HG03159 (cell line): ENCODE measurements around the gene MT1H.
A peak's percentile ranks its signal among the peaks of the same experiment; 100 is the strongest.
"Not testable (repeated sequence)": the region's sequence is repeated elsewhere in the genome, so short reads cannot be mapped to it uniquely, and the experiment has no call there.

ENCODE experiments used
- ATAC-seq: cut with Tn5 transposase; IDR thresholded peaks from one replicate; pipeline ENCODE4 v1.9.1; 2021; ENCODE audit warnings: mild to moderate bottlenecking, moderate library complexity; ENCODE audit not compliant: unreplicated experiment

The MT1H gene

DNA sequence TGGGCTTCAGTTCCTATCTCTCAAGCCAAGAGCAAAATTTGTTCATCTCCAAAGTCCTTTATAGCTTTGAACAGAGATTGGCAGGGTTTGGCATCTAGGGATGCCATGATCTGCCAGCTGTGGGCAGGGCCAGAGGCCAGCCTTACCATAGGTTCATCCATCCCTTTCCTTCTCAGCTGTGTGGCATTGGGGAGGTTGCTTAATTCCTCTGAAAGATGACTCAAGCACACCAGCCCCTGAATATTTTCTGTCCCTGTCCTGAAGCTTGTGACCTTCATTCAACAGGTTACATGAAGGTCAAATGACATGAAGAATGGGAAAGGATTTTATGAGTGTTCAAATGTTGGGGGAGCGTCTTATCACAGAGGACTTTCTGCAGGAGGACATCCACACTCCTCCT is 5.1 kb upstream of the MT1H start:
- no peak for ATAC-seq

GRCh38 chr16:56665286-56666261 is 4.0 kb upstream of the MT1H start:
- not testable (repeated sequence) for ATAC-seq

DNA sequence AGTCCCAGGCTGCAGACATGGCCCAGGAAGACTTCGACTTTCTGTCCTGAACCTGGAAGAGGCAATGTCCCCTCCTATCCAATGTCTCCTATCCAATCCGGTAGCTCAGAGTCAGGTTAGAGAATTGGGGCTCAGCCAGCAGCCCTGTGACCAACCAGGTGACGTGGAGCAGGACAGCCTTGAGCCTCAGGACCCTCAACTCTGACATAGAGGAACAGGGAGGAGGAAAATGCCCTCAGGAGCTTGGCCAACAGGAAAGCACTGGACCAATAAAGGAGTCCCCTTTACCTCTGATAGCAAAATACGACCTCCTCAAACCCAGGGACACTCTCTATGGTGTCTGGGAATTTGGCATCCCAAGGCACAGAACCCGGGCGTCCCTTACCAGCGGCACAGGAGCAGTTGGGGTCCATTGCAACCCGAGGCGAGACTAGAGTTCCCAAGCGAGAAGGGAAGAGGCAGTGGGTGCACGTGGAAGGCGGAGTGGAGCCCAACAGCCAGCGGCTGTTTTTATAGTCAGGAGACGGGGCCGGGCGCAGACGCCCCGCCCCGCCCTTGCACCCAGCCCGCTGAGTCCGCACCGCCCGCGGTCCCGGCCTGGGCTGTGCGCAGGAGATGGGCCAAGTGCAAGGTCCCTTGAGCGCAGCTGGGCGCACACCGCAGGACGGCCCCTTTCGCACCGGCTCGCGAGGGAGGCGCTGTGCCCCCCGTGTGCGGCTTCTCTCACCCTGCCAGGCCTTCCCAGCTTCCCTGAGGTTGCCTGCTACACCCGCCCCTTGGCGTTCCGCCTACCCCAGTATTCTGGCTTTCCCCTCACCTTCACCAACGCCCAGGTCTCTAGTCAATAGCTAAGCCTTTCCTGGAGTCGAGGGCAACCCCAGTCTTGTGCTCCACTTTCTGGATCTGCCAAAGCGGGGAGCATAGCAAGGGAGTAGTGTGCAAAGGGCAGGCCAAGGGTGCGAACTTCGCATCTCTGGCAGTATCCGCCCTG is 1.7 kb upstream of the MT1H start, which contains the start of gene MT1G:
Gene MT1G (minus strand): TSS at position 485 of the 991 bp plus-strand sequence. CDS start 72 bp downstream, at position 413.
- no peak for ATAC-seq

- no peak for ATAC-seq
These were observed 416 bp downstream of the MT1H start for GRCh38 chr16:56669840-56670619.

DNA sequence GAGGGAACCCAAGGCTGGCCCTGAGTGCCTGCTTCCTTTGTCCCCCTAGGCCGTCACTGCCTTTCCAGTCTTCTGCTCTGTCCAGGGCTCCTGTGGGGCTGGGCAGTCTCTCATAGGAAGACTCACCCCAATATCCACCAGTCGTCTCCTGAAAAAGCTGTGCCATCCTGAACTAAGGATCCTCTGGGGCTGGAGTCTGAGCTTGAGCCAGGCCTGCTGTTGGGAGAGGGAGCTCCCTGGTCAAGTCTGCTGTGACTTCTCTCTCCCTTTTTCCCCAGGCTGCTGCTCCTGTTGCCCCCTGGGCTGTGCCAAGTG is 963 bp downstream of the MT1H start:
- no peak for ATAC-seq

- ATAC-seq, result not testable (repeated sequence)
These were observed 2.1 kb downstream of the MT1H start for GRCh38 chr16:56671691-56672090.

DNA sequence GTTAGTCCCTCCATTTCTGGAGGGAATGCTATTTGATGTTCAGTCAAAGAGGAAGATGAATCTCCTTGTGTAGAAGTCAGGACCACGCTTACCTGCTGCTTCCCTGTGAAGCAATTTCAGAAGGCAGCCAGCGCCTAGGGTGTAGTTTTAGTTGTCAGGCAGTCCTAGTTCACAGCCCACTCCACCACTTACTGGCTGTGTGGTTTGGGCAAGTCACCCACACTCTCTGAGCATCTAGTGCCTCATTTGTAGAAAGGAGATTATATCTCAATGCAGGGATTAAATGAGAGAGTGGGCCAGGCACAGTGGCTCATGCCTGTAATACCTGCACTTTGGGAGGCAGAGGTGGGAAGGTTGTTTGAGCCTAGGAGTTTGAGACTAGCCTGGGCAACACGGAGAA is 2.6 kb downstream of the MT1H start:
- not testable (repeated sequence) for ATAC-seq

- ATAC-seq, result no peak
These were observed 3.3 kb downstream of the MT1H start for GRCh38 chr16:56672761-56673536.

- ATAC-seq, result no peak
These were observed 4.3 kb downstream of the MT1H start for GRCh38 chr16:56673921-56674320.

DNA sequence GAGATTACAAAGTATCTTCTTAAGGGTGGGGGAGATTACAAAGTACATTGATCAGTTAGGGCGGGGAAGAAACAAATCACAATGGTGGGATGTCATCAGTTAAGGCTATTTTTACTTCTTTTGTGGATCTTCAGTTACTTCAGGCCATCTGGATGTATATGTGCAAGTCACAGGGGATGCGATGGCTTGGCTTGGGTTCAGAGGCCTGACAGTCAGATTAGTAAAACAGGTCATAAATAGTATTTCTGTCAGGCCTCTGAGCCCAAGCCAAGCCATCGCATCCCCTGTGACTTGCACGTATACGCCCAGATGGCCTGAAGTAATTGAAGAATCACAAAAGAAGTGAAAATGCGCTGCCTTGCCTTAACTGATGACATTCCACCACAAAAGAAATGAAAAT is 5.0 kb downstream of the MT1H start:
- ATAC-seq, result not testable (repeated sequence)

DNA sequence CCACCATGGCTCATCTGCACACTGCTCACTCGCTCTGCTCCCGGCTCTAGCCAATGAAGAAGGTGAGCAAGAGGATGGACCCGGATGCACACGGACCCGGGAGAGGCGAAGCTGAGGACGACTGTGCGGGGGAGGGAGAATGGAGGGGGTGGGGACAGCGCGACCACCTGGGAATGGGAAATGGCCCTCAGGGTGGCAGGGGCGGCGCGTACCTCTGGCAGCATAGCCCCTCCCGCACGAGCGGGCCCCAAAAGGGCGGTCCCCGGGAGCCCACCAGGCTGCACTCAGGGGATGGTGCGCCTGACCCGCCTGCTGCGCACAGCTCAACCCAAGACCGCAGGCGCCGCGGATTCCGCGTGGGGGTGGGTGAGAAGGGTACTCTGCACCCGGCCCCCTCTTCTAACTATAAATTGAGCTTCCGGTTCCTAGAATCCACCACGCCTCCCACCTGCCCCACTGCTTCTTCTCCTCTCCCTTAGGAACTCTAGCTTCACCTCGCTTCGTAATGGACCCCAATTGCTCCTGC is 6.1 kb downstream of the MT1H start:
- ATAC-seq, result no peak

GRCh38 chr16:56677474-56677873 is 7.9 kb downstream of the MT1H start:
- no peak for ATAC-seq

DNA sequence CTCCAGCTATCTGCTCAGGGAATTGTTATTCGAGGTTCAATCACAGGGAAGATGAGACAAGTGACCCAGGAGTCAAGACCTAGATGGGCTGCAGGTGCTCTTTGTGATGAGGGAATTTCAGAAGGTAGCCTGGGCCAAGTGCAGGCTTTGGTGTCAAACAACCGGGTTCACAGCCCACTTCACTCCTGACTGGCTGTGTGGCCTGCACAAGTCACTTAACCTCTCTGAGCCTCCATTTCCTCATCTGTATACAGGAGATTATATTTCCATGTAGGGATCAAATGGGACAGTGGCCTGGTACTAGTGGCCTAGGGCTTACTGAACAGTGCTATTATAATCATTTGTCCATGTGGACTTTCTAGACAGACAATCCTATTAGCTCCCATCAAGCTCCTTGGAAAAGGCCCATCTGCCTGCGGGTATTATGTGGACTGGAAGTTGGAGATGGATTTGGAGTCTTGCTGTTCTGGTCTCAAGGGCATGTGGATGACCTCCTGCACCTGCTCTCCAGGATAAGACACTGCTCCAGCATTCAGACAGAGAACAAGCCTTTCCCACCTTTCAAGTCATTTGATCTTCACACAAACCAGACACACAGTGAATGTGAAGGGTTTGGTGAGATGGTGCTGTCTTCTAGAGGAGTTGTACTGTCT is 9.6 kb downstream of the MT1H start:
- ATAC-seq, result no peak

DNA sequence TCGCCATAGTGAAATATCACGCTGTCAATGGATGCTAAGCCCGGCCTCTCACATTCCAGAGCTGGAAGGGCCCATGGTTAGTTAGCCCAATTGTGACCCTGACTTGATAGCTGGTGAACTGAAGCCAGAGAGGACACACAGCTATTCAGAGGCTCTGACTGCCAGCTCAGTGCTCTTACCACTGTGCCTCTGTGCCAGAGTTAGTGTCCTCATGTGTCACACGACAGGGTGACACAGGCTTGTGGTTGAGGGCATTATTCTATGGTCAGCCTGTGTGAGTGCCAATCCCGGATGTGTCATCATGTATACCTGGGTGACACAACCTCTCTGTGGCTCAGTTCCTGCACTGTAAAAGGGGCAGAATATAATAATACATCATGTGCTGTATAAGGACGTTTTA is 10.2 kb downstream of the MT1H start:
- no peak for ATAC-seq

GRCh38 chr16:56681939-56682702 is 12.5 kb downstream of the MT1H start, which contains the start of gene MT1X:
TSS of gene MT1X (plus strand) at chr16:56682470. CDS start at chr16:56682541, 71 bp downstream.
- ATAC-seq, result peak; percentile 99

- ATAC-seq, result peak; percentile 15
These were observed 13.2 kb downstream of the MT1H start for GRCh38 chr16:56682703-56683397.

- ATAC-seq, result no peak
These were observed 14.0 kb downstream of the MT1H start for GRCh38 chr16:56683424-56684172.
